HUES64 (cell line): Measurements from ENCODE around the gene NMRK1.

Source experiments
- H3K27ac ChIP-seq: 2 replicates; pipeline ENCODE4 v1.7.0; 2013; ENCODE audit warnings: low read depth, low read length, inconsistent platforms
- H3K27me3 ChIP-seq: 2 replicates; pipeline ENCODE4 v1.6.1; 2013; ENCODE audit warnings: mild to moderate bottlenecking, low read length; ENCODE audit not compliant: insufficient read depth
- H3K36me3 ChIP-seq: 2 replicates; pipeline ENCODE4 v1.6.1; 2013; ENCODE audit warnings: mild to moderate bottlenecking, low read length; ENCODE audit not compliant: insufficient read depth
- H3K4me1 ChIP-seq: 2 replicates; pipeline ENCODE4 v1.6.1; 2013; ENCODE audit warnings: mild to moderate bottlenecking, low read length, moderate library complexity; ENCODE audit not compliant: insufficient read depth
- H3K4me3 ChIP-seq: 2 replicates; pipeline ENCODE4 v1.5.1; 2013; ENCODE audit warnings: mild to moderate bottlenecking, low read length, moderate library complexity
- H3K9ac ChIP-seq: 2 replicates; pipeline ENCODE4 v1.6.1; 2013; ENCODE audit warnings: mild to moderate bottlenecking, low read depth, low read length
- H3K9me3 ChIP-seq: 2 replicates; pipeline ENCODE4 v1.6.1; 2013; ENCODE audit warnings: low read depth, low read length; ENCODE audit not compliant: insufficient read depth
- WGBS: fragments of 150-250, 120-280 bp; methylation state at CpG from one replicate; pipeline ENCODE4 v1.1.7; 2013; ENCODE audit warnings: missing lambda C conversion rate; 5-methylcytosine and 5-hydroxymethylcytosine counted together

The NMRK1 gene

GRCh38 chr9:75117564-75117963 lies 29.6 kb upstream of the NMRK1 start:
- WGBS: 91% methylated on average over 1 of the region's 1 CpG
- Histone ChIP-seq H3K4me3 (no peak overlapping the region), H3K27ac (no peak overlapping the region), H3K36me3 (no peaks in the 10 kb centered on the region), H3K4me1 (peaks cover 10% of the 10 kb centered on the region), H3K9ac (no peak overlapping the region), H3K27me3 (no peaks in the 10 kb centered on the region), H3K9me3 (no peaks in the 10 kb centered on the region)

DNA sequence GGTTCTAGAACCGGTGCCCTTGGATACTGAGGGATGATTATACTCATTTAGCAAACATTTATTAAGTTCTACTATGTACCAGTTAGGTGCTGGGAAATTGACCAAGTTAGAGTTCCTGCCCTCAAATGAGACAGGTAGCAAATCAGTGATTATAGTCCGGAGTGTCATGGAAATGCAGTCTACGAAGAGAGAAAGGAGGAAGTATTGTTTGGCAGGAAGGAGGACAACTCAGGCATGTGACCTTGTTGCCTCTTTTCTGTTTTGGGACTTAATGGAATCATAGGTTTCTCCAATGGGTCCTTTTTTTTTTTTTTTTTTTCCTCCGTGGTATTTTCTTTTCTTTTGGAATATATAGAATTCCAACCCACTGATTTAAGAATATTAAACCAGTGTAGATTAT lies 28.4 kb upstream of the NMRK1 start:
- Histone ChIP-seq H3K27me3 (no peaks in the 10 kb centered on the region), H3K9ac (no peak overlapping the region), H3K27ac (no peak overlapping the region), H3K4me3 (no peak overlapping the region), H3K9me3 (no peaks in the 10 kb centered on the region), H3K36me3 (no peaks in the 10 kb centered on the region), H3K4me1 (no peaks in the 10 kb centered on the region)
- 89% methylated on average over 3 of the region's 4 CpGs for WGBS

GRCh38 chr9:75112789-75113188 lies 24.8 kb upstream of the NMRK1 start:
- Histone ChIP-seq H3K4me1 (no peaks in the 10 kb centered on the region), H3K4me3 (no peak overlapping the region), H3K9me3 (no peaks in the 10 kb centered on the region), H3K27me3 (no peaks in the 10 kb centered on the region), H3K9ac (no peak overlapping the region), H3K36me3 (no peaks in the 10 kb centered on the region), H3K27ac (no peak overlapping the region)
- WGBS: 94% methylated on average over 4 of the region's 4 CpGs

DNA sequence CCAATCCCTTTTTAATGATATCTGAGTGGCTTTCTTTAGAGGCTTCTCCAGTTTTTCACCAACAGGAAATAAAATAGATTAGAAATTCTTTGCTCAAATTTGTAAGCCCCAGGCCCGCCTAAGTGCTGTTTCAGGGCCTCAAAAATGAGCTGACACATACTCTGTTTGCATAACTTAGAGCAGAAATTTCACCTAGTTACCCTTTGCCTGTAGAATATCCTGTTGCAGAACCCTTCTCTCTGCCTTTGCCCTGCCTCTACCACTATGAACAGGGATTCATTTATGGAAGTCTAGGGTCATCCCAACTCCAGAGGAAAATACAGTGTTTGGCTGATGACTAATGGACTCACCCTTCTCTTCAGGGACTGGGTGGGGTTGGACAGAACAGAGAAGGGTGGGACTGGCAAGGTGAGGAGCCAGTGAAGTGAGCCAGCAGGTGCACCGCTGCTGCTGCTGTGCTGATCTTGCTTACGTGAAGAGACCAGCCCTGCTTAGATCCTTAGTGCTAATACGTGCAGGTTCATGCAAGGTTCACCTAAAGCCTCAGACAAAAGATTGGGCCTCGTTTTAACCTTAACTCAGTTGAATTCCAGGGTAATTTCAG lies 23.2 kb upstream of the NMRK1 start:
- no peaks in the 10 kb centered on the region for H3K4me1 ChIP-seq
- no peaks in the 10 kb centered on the region for H3K36me3 ChIP-seq
- H3K4me3 ChIP-seq: no peak overlapping the region
- H3K9me3 ChIP-seq: no peaks in the 10 kb centered on the region
- H3K27ac ChIP-seq: no peak overlapping the region
- WGBS: 89% methylated on average over 5 of the region's 5 CpGs
- no peak overlapping the region for H3K9ac ChIP-seq
- no peaks in the 10 kb centered on the region for H3K27me3 ChIP-seq

- no peaks in the 10 kb centered on the region for H3K27me3 ChIP-seq
- H3K9ac ChIP-seq: no peak overlapping the region
- 95% methylated on average over 7 of the region's 7 CpGs for WGBS
- no peak overlapping the region for H3K4me3 ChIP-seq
- H3K27ac ChIP-seq: no peak overlapping the region
- no peaks in the 10 kb centered on the region for H3K36me3 ChIP-seq
- H3K9me3 ChIP-seq: no peaks in the 10 kb centered on the region
- H3K4me1 ChIP-seq: no peaks in the 10 kb centered on the region
Observed at GRCh38 chr9:75109210-75109839, 21.4 kb upstream of the NMRK1 start.

DNA sequence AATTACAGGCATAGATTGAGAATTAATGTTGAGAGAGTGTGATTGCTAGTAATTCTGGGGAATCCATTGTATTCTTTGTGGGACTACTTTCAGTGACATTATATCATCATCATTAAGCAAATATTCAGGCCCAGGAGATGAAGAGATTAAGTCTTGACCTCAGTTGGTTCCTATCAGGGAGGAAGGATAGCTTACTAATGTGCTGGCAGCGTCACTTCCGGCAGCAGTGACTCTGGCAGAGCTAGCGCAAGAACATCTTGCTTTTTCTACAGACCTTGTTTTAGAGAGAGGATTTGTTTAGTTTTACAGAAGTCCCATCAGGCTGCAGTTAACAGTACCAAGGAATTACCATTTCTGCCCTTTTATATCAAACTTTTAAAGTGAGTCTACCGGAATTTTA lies 20.6 kb upstream of the NMRK1 start:
- Histone ChIP-seq H3K27ac (no peak overlapping the region), H3K9me3 (no peaks in the 10 kb centered on the region), H3K4me3 (no peak overlapping the region), H3K9ac (no peak overlapping the region), H3K27me3 (no peaks in the 10 kb centered on the region), H3K4me1 (no peaks in the 10 kb centered on the region), H3K36me3 (no peaks in the 10 kb centered on the region)
- WGBS: 95% methylated on average over 3 of the region's 4 CpGs

DNA sequence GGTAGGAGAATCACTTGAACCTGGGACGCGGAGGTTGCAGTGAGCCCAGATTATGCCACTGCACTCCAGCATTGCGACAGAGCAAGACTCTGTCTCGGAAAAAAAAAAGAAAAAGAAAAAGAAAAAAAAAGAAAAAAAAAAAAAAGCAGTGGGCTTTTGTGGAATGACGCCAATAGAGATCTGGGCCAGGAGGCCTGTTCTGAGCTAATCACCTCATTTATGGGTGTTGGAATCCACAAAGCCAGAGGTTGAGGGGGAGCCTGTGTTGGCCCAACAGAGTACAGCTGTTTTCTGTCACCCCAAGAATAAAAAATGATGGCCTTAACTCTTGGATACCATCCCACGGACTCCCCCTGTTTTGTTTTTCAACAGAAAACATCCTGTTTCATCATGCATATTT lies 18.9 kb upstream of the NMRK1 start:
- no peak overlapping the region for H3K9ac ChIP-seq
- H3K9me3 ChIP-seq: no peaks in the 10 kb centered on the region
- H3K4me3 ChIP-seq: no peak overlapping the region
- no peaks in the 10 kb centered on the region for H3K36me3 ChIP-seq
- no peaks in the 10 kb centered on the region for H3K4me1 ChIP-seq
- H3K27me3 ChIP-seq: no peaks in the 10 kb centered on the region
- 92% methylated on average over 6 of the region's 6 CpGs for WGBS
- no peak overlapping the region for H3K27ac ChIP-seq

DNA sequence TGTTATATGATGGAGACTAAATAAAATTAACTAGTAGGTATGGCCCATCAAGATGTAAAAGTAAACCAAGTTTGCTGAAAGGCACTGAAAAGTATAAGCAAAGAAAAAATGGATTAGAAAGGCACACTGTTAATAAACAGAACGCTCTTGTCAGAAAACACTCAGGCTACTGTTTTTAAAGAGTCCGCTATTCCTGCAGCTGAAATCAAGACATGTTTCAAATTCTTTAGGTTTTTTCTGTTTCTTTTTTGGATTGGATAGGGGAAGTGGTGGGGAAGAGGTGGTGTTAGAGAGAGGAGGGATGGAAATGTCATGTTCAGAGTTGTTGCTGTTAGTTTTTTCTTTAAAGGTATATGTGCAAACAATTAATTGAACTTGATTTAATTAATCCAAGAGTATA lies 17.9 kb upstream of the NMRK1 start:
- Histone ChIP-seq H3K36me3 (no peaks in the 10 kb centered on the region), H3K4me1 (peaks cover under 1% of the 10 kb centered on the region; the same call in 1 of the 2 replicates), H3K9me3 (no peaks in the 10 kb centered on the region), H3K4me3 (no peak overlapping the region), H3K27ac (no peak overlapping the region), H3K27me3 (no peaks in the 10 kb centered on the region), H3K9ac (no peak overlapping the region)
- WGBS: 87% methylated on average over 2 of the region's 2 CpGs

DNA sequence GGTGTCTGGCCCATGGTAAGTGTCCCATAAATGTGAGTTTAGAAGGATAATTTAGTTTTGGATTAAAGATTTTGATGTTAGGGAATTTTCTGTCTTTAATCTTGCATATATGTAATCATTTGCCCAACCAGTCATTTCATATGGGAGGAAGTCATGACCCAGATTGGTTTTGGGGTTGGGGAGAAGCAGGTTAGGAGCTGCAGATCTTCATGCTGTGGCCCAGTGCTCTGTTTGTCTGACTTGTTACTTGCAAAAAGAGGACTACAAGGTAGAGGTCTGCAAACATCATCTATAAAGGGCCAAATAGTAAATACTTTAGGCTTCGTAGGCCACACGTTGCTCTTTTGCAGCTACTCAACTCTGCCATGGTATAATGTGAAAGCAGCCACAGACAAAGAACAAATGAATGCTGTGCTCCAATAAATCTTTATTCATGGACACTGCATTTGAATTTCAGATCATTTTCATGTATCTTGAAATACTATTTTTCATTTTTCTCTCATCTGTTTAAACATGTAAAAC lies 17.1 kb upstream of the NMRK1 start:
- no peak overlapping the region for H3K9ac ChIP-seq
- no peak overlapping the region for H3K4me3 ChIP-seq
- 93% methylated on average over 2 of the region's 2 CpGs for WGBS
- H3K4me1 ChIP-seq: peaks cover 2% of the 10 kb centered on the region; the same call in 1 of the 2 replicates
- no peaks in the 10 kb centered on the region for H3K27me3 ChIP-seq
- no peaks in the 10 kb centered on the region for H3K36me3 ChIP-seq
- no peaks in the 10 kb centered on the region for H3K9me3 ChIP-seq
- no peak overlapping the region for H3K27ac ChIP-seq

DNA sequence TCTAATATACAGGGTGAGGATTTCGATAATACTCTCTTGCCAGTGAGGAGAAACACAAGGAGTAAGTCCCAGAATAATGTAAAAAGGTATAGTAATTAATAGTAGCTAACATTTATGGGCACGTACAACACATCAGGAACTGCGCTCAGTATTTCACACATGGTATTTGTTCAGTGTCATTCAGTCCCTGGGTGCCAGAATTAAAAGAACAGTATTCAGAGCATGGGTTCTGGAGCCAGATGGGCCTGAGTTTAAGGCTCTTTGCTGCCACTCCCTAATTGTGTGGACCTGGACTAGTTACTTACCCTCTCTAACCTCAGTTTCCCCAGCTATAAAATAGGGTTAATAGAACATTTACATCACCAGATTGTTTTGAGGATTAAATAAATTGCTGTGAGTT lies 16.7 kb upstream of the NMRK1 start:
- H3K9me3 ChIP-seq: no peaks in the 10 kb centered on the region
- 95% methylated on average over 3 of the region's 3 CpGs for whole genome bisulfite sequencing
- no peaks in the 10 kb centered on the region for H3K36me3 ChIP-seq
- H3K9ac ChIP-seq: no peak overlapping the region
- no peaks in the 10 kb centered on the region for H3K27me3 ChIP-seq
- H3K4me3 ChIP-seq: no peak overlapping the region
- no peak overlapping the region for H3K27ac ChIP-seq
- peaks cover 2% of the 10 kb centered on the region; the same call in 1 of the 2 replicates for H3K4me1 ChIP-seq

DNA sequence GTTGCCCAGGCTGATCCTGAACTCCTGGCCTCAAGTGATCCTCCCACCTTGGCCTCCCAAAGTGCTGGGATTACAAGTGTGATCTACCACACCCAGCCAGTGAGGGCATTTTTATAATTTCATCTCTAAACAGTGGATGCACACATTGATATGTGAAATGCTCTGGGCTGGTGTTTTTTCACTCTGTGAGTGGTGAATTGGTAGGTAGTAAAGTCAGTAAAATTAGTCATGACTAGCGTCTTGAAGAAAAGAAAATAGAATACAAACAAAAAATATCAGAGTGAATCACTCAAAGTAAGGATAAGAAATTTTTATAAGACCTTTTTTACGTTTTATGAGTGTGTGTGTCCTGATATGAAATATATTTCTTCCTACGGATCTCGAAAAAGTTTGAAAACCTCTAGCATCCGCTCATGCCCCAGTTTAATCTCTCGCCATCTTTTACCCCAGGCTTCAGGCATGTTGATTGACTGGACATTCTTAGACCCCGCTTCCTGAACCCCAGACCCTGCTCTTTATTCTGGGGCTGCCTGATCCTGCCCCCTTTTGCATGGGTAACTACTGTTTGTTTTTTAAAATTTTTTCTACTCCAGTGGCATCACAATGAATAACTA lies 14.3 kb upstream of the NMRK1 start:
- 96% methylated on average over 6 of the region's 7 CpGs for WGBS
- Histone ChIP-seq H3K4me3 (no peak overlapping the region), H3K9me3 (no peaks in the 10 kb centered on the region), H3K27me3 (no peaks in the 10 kb centered on the region), H3K4me1 (peaks cover 2% of the 10 kb centered on the region; the same call in 1 of the 2 replicates), H3K36me3 (no peaks in the 10 kb centered on the region), H3K9ac (no peak overlapping the region), H3K27ac (no peak overlapping the region)
